Neutrophil (primary cell): Measurements from ENCODE around the gene PRKCE.

ENCODE experiments used
- H3K27ac ChIP-seq: fragments of 200-600 bp; sonication (generic); 2 replicates; pipeline ENCODE4 v1.5.1; 2016; ENCODE audit warnings: mild to moderate bottlenecking, moderate library complexity
- H3K27me3 ChIP-seq: fragments of 200-600 bp; sonication (generic); 2 replicates; pipeline ENCODE4 v1.6.0; 2016; ENCODE audit warnings: mild to moderate bottlenecking
- H3K36me3 ChIP-seq: fragments of 200-600 bp; sonication (generic); 2 replicates; pipeline ENCODE4 v1.5.1; 2017
- H3K4me1 ChIP-seq, 2 experiments: fragments of 200-600 bp in 1 of 2; sonication (generic) in 1 of 2; 1 replicate in 1 of 2; 2 replicates in 1 of 2; pipeline versions ENCODE4 v1.5.1 to v1.6.1; 2013 to 2016; ENCODE audit warnings: low read depth in 1 of 2, low read length in 1 of 2, mild to moderate bottlenecking in 1 of 2, moderate library complexity in 1 of 2; ENCODE audit not compliant: control insufficient read depth in 1 of 2, insufficient read depth in 1 of 2
- H3K4me3 ChIP-seq, 2 experiments: fragments of 200-600 bp in 1 of 2; sonication (generic) in 1 of 2; 1 replicate in 1 of 2; 2 replicates in 1 of 2; pipeline ENCODE4 v1.5.1; 2013 to 2016; ENCODE audit warnings: low read depth in 1 of 2, low read length in 1 of 2, mild to moderate bottlenecking in 1 of 2, moderate library complexity in 1 of 2
- H3K9me3 ChIP-seq: fragments of 200-600 bp; sonication (generic); 2 replicates; pipeline ENCODE4 v1.5.1; 2016
- TF ChIP-seq, protein P1 (sequence below): fragments of 200-600 bp; sonication (generic); IDR thresholded peaks from 2 replicates; pipeline ENCODE4 v1.5.1; 2016; ENCODE audit warnings: antibody characterized with exemption

Gene PRKCE

DNA sequence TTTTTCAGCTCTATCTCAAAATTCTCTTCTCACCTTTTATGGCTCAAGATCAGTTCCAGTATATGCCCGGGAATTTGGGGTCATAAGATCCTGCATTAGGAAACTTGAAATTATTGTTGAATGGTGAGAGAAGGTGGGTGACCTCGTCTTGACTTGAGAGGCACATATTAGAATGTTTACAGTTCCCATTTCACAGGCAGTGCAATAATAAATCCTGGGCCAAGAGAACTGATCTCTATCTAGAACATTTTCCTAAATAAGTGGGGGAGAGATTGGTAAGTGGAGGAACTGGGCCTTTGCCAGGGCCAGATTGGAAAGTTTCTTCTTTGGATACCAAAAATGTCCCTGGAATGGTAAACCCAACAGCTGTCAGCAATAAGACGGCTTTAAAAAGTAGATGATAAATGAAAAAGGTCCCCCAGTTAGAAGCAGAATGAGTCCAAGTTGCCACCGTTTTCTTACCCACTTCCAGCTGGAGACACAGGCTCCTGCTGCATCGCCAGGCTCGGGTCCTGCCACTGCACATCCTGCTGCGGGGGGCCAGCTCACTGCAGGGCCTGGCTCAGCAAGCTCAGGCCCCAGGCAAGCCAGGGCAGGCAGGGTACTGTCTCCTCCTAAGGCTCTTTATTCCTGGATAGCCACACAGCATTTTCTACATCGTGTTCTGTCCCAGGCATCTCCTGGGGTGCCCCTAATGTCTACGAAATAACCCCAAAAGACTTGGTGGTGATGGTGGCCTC lies 519.3 kb downstream of the PRKCE start:
- Histone ChIP-seq H3K27ac (no peak overlapping the region), H3K36me3 (no peaks in the 10 kb centered on the region), H3K4me3 (no peak overlapping the region), H3K4me1 (no peaks in the 10 kb centered on the region), H3K27me3 (no peaks in the 10 kb centered on the region), H3K9me3 (no peaks in the 10 kb centered on the region)
- TF ChIP-seq, protein P1, sequence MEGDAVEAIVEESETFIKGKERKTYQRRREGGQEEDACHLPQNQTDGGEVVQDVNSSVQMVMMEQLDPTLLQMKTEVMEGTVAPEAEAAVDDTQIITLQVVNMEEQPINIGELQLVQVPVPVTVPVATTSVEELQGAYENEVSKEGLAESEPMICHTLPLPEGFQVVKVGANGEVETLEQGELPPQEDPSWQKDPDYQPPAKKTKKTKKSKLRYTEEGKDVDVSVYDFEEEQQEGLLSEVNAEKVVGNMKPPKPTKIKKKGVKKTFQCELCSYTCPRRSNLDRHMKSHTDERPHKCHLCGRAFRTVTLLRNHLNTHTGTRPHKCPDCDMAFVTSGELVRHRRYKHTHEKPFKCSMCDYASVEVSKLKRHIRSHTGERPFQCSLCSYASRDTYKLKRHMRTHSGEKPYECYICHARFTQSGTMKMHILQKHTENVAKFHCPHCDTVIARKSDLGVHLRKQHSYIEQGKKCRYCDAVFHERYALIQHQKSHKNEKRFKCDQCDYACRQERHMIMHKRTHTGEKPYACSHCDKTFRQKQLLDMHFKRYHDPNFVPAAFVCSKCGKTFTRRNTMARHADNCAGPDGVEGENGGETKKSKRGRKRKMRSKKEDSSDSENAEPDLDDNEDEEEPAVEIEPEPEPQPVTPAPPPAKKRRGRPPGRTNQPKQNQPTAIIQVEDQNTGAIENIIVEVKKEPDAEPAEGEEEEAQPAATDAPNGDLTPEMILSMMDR: no peak

DNA sequence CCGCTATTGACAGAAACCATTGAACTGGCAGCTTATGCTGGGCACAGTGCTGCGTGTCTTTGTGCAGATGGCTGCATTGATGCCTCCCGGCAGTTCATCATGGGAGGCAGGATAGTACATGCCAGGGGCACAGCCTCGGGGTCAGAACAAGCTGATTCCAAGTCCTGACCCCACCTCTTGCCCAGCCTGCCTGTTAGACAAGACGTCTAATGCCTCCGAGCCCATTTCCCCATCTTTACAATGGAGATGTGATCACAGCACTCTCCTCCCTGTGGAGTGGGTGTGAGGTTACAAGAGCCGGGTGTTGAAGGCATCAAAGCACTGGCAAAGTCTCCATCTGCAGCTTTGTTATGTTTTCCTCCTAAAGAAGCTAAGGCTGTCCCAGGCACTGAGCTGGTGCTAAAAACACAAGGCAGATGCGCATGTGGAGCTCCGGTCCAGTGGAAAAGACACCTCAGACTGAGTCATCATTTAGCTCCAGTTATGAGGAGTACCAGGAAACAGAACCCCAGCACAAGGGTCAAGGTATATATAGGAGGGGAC lies 520.0 kb downstream of the PRKCE start:
- TF ChIP-seq, protein P1: no peak
- H3K27me3 ChIP-seq: no peaks in the 10 kb centered on the region
- no peaks in the 10 kb centered on the region for H3K36me3 ChIP-seq
- no peaks in the 10 kb centered on the region for H3K9me3 ChIP-seq
- no peaks in the 10 kb centered on the region for H3K4me1 ChIP-seq
- no peak overlapping the region for H3K4me3 ChIP-seq
- no peak overlapping the region for H3K27ac ChIP-seq

DNA sequence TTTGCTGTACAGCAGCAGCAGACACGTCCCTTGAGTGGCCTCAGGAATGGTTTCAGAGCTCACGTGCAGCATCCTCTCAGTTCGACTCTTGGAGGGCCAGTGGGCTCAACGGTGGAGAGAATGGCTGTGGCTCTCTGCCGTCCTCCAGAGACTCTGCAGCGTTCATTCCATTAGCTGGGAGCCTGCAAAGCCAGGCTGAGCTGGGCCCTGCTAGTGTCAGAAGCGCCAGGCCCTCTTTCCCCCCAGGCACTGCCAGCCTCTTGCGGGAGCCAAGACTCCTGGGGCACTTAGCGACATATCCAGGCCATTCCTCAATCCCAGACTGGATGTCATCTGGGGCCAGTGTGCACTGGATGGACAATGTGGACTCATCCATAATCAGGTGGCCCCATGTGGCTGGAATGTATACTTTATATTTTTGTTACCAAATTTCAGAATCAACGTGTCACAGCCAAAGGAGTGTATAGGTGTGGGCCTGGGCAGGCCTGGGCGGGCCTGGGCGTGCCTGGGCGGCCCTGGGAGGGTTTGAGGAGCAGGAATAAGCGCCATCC lies 520.6 kb downstream of the PRKCE start:
- TF ChIP-seq, protein P1: no peak
- no peaks in the 10 kb centered on the region for H3K27me3 ChIP-seq
- H3K36me3 ChIP-seq: no peaks in the 10 kb centered on the region
- H3K4me1 ChIP-seq: no peaks in the 10 kb centered on the region
- no peak overlapping the region for H3K27ac ChIP-seq
- no peaks in the 10 kb centered on the region for H3K9me3 ChIP-seq
- H3K4me3 ChIP-seq: no peak overlapping the region

DNA sequence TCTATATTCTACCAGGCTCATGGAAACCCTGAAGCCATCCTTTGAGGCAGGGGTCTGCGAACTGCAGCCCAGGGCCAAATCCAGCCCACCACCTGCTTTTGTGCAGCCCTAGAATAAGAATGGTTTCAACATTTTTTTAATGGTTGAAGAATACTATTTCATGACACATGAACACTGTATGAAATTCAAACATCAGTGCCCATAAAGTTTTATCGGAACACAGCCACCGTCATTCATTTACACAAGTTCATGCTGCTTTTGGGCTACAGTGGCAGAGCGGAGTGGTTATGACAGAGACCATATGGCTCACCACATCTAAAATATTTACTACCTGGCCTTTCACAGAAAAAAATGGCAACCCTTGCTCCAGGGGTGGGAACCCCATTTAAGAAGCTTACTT lies 521.6 kb downstream of the PRKCE start:
- TF ChIP-seq, protein P1: no peak
- Histone ChIP-seq H3K36me3 (no peaks in the 10 kb centered on the region), H3K9me3 (no peaks in the 10 kb centered on the region), H3K27ac (no peak overlapping the region), H3K4me3 (no peak overlapping the region), H3K27me3 (no peaks in the 10 kb centered on the region), H3K4me1 (no peaks in the 10 kb centered on the region)

DNA sequence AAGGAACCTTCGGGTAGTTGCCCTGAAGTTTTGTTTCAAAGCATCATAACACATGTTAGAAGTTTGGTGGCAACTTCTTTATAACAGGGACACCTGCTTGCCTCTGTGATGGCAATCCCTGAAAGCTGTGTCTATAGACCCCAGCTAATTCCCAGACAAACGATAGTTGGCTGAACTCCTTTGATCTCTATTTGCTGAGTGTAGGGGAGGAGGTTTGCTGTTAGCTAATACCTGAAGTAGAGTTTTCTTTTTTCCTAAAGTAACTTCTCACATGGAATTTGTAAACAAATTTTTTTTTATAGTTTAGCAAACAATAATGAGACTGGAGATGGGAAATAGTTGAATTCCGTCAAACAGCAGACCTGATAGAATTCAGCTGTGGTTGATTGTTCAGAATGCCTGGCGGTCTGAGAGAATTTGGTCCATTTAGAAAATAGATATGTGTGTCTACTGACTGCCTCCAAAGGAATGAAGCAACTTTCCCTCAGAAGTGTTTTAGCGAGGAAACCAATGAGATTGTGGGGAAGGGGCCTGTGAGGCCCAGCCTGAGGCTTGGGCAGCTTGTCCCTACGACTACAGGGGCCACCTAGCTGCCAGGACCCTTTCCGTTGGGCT lies 522.3 kb downstream of the PRKCE start:
- no peaks in the 10 kb centered on the region for H3K9me3 ChIP-seq
- H3K27ac ChIP-seq: no peak overlapping the region
- H3K27me3 ChIP-seq: no peaks in the 10 kb centered on the region
- TF ChIP-seq, protein P1: no peak
- no peak overlapping the region for H3K4me3 ChIP-seq
- no peaks in the 10 kb centered on the region for H3K36me3 ChIP-seq
- H3K4me1 ChIP-seq: no peaks in the 10 kb centered on the region
